GM19455 (cell line): ENCODE results near the gene CROT.

ENCODE experiments used
- ATAC-seq: cut with Tn5 transposase; IDR thresholded peaks from one replicate; pipeline ENCODE4 v1.9.1; 2021; ENCODE audit not compliant: unreplicated experiment

Gene CROT

GRCh38 chr7:87413029-87413428, 67.6 kb downstream of the CROT start:
- no peak for ATAC-seq

DNA sequence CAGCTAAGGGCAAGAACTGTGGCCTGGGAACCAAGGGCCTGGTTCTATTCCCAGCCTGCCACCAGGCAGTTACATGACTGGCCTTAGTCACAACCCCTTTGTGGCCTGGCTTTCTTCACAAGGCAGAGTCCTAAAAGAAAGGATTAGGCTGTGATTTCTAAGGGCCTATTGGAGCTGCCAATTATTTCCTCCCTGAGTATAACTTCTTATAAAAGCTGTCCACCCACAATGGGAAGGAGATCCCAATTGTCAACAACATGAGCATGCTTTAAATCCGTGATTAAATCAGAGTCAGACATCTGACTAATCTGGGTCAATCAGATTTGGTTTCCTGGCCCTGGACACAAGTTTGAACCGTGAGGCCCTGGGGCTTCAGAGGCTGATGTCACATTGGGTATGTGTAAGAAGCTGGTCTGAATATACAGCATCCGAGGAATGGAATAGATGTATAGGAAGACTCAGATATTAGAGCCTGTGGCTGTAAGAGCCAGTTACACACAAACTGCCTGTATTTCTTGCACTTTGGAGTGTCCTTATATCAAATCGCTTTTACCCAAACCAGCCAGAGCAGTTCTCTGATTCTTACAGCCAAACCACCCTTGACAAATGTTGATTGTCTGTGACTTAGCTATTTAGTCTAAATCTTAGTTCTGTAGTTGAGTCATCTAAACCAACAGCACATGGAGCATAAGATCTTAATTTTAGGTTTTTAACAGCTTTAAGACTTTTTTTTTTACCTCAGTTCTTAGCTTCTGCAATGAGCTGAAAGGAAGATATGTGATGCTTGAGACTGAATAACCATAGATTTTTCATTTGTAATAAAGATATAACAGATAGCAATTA, 68.7 kb downstream of the CROT start:
- no peak for ATAC-seq

GRCh38 chr7:87414794-87415188, 69.3 kb downstream of the CROT start:
- no peak for ATAC-seq

DNA sequence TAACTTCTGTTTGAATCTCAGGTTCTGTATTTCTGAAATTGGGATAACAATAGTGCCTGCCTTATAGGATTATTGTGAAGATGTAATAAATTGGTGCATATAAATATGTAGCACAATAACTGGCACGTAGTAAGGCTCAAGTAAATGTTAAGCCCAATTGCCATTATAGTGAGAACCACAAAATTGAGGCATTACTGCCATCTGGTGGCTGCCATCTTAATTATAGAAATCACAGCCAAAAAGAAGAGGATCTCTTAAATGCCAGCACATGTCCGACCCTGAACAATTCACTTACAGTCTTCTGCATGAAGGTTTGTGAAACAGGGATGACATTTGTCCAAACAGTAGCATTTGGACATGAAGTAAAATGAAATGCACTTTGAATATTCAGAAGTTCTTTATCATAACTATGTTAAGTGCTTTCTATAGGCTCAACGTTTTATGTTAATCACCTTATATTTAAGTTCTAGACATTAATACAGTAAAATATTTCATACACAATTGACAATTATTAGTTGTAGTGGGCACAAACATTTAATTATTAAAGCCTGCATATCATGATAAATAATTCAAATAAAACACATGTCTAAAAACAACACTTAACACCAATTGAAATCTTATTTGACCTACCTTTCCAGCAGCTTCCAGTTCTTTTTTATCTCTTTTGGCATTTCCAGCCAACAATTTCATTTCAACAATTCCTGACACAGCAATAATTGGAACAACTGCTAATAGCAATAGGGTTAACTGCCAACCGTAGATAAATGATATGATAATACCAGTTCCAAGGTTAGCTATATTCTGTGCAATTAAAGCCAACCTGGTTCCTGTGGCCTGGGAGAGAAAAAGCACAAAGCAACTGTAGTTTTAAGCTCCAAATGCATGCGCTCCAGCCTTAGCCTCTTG, 71.5 kb downstream of the CROT start:
- peak; percentile 86 for ATAC-seq

GRCh38 chr7:87420173-87420572, 74.7 kb downstream of the CROT start:
- no peak for ATAC-seq

DNA sequence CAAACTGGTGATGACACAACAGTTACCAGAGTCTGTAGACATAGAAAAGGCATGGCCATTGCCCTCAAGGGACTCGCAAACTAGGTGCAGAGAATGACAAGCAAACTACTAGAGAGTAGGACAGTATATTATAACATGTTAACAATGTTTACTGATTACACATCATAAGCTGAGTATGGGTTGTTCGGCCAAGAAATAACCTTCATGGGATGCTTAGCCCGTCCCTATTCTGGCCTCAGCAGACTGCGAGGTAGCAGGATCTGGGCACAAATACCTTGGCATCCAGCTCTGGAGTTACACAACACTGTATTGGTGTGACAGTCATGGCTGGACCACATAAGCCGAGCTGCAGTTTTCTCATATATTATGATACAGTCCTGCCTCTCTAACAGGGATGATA, 78.6 kb downstream of the CROT start:
- ATAC-seq: no peak

GRCh38 chr7:87426160-87426559, 80.7 kb downstream of the CROT start:
- ATAC-seq: no peak

GRCh38 chr7:87427288-87427687, 81.8 kb downstream of the CROT start:
- ATAC-seq: no peak

- no peak for ATAC-seq
Measured at GRCh38 chr7:87432536-87432935, 87.1 kb downstream of the CROT start.

- no peak for ATAC-seq
Measured at GRCh38 chr7:87435546-87435945, 90.1 kb downstream of the CROT start.

GRCh38 chr7:87445897-87446296, 100.4 kb downstream of the CROT start:
- peak; percentile 58 for ATAC-seq

DNA sequence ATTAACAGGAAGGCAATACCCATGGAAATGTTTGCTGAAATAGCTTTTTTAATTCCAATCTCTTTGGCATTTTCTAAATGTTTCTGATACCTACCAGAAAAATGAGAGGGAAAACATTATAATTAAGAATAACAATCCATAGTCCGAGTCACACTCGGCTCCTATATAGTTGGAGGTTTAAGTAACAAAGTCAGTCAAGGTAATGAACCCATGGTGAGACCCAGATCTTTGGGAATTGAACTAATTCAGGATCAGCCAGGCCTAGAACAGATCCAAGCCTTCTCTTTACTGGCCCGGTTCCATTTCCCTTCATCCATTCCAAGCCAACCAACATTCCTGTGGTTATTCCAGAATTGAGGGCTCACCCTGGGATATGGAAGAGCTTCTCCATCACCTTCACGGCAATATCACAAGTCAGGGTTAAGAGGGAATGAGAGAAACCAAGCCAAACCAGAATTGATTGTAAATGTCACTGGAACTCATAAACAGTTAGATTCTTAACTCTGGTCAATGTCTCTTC, 101.7 kb downstream of the CROT start:
- ATAC-seq: no peak

DNA sequence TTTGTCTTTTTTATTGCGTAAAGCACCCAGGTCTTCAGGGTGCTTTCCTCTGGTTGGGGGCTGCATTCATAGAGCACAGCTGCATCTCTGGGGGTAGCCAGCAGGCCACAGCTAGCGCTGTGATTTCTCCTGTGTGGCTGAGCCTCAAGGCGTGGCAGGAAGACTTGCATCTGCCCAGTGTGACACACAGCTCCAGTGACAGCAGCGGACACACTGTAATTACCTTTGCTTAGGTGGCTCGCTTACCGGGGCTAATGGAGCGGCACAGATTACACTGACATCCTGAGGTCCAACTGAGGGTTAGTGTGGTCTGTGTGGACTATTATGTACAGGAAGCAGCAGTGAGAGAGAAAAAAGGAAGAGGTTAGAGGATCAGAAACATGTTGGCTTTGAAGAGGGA, 102.9 kb downstream of the CROT start:
- no peak for ATAC-seq
